H9 (cell line): Measurements from ENCODE around the gene ADAMTS2. TPM values are rescaled to one million over a fixed set of nuclear protein-coding genes. Genes with fewer than 3 reads are reported as not detected.

Source experiments
- DNase-seq: peaks from one replicate; pipeline ENCODE4 v3.0.0-alpha.2; 2017
- H2AFZ ChIP-seq: one replicate; pipeline ENCODE4 v1.6.1; 2013; ENCODE audit warnings: mild to moderate bottlenecking, low read length, control low read depth, moderate library complexity
- H2AK5ac ChIP-seq: 2 replicates; pipeline ENCODE4 v1.6.1; 2013; ENCODE audit warnings: low read length, control low read depth, mixed read lengths; ENCODE audit not compliant: insufficient read length
- H2BK120ac ChIP-seq: one replicate; pipeline ENCODE4 v1.6.1; 2013; ENCODE audit warnings: low read depth, mild to moderate bottlenecking, low read length, control low read depth, inconsistent platforms; ENCODE audit not compliant: poor library complexity, severe bottlenecking
- H2BK12ac ChIP-seq: 2 replicates; pipeline ENCODE4 v1.6.1; 2013; ENCODE audit warnings: low read length, control low read depth, mixed read lengths, low read depth; ENCODE audit not compliant: insufficient read length
- H2BK15ac ChIP-seq: 2 replicates; pipeline ENCODE4 v1.6.1; 2013; ENCODE audit warnings: low read depth, low read length, control low read depth
- H2BK20ac ChIP-seq: one replicate; pipeline ENCODE4 v1.6.1; 2013; ENCODE audit warnings: low read depth, mild to moderate bottlenecking, low read length, control low read depth, inconsistent platforms; ENCODE audit not compliant: poor library complexity, severe bottlenecking
- H2BK5ac ChIP-seq: 2 replicates; pipeline ENCODE4 v1.6.1; 2013; ENCODE audit warnings: low read length, control low read depth, mixed read lengths; ENCODE audit not compliant: insufficient read length
- H3K14ac ChIP-seq: 2 replicates; pipeline ENCODE4 v1.6.1; 2013; ENCODE audit warnings: low read length, control low read depth; ENCODE audit not compliant: insufficient read depth
- H3K18ac ChIP-seq: 2 replicates; pipeline ENCODE4 v1.6.1; 2013; ENCODE audit warnings: low read depth, mild to moderate bottlenecking, mixed read lengths, low read length, control low read depth; ENCODE audit not compliant: insufficient read length
- H3K23ac ChIP-seq: 2 replicates; pipeline ENCODE4 v1.6.1; 2013; ENCODE audit warnings: low read length, control low read depth, mixed read lengths, low read depth; ENCODE audit not compliant: insufficient read length
- H3K23me2 ChIP-seq: 2 replicates; pipeline ENCODE4 v1.6.1; 2013; ENCODE audit warnings: low read depth, mild to moderate bottlenecking, mixed read lengths, low read length, control low read depth; ENCODE audit not compliant: insufficient read length, poor library complexity, severe bottlenecking
- H3K27ac ChIP-seq: 2 replicates; pipeline ENCODE4 v1.5.1; 2013; ENCODE audit warnings: low read length, control low read depth, mixed read lengths, low read depth; ENCODE audit not compliant: insufficient read length
- H3K27me3 ChIP-seq: 2 replicates; pipeline ENCODE4 v1.6.1; 2013; ENCODE audit warnings: low read length, control low read depth, inconsistent platforms; ENCODE audit not compliant: insufficient read depth
- H3K4ac ChIP-seq: 2 replicates; pipeline ENCODE4 v1.6.1; 2013; ENCODE audit warnings: low read depth, mild to moderate bottlenecking, control low read depth, inconsistent platforms, low read length, moderate library complexity
- H3K4me1 ChIP-seq: 2 replicates; pipeline ENCODE4 v1.6.1; 2013; ENCODE audit warnings: low read length, control low read depth, inconsistent platforms; ENCODE audit not compliant: insufficient read depth
- H3K4me2 ChIP-seq: 2 replicates; pipeline ENCODE4 v1.6.1; 2013; ENCODE audit warnings: low read length, control low read depth, mixed read lengths; ENCODE audit not compliant: insufficient read length, insufficient read depth
- H3K56ac ChIP-seq: 2 replicates; pipeline ENCODE4 v1.6.1; 2013; ENCODE audit warnings: low read depth, mild to moderate bottlenecking, mixed read lengths, low read length, control low read depth; ENCODE audit not compliant: insufficient read length
- H3K79me1 ChIP-seq: 2 replicates; pipeline ENCODE4 v1.6.1; 2013; ENCODE audit warnings: low read depth, mild to moderate bottlenecking, moderate library complexity, low read length, control low read depth, inconsistent platforms; ENCODE audit not compliant: insufficient read depth, poor library complexity, severe bottlenecking
- H3K79me2 ChIP-seq: 2 replicates; pipeline ENCODE4 v1.6.1; 2013; ENCODE audit warnings: low read length, control low read depth, inconsistent platforms; ENCODE audit not compliant: insufficient read depth
- H3K9ac ChIP-seq: 2 replicates; pipeline ENCODE4 v1.6.1; 2013; ENCODE audit warnings: low read length, control low read depth, mixed read lengths; ENCODE audit not compliant: insufficient read length; ENCODE audit errors: extremely low read depth
- H3K9me3 ChIP-seq: one replicate; pipeline ENCODE4 v1.6.1; 2013; ENCODE audit warnings: low read depth, low read length, inconsistent platforms; ENCODE audit not compliant: control insufficient read depth
- H3T11ph ChIP-seq: one replicate; pipeline ENCODE4 v1.6.1; 2013; ENCODE audit warnings: mild to moderate bottlenecking, low read length, control low read depth, inconsistent platforms
- H4K20me1 ChIP-seq: one replicate; pipeline ENCODE4 v1.6.1; 2013; ENCODE audit not compliant: control insufficient read depth, insufficient read length, insufficient read depth
- H4K5ac ChIP-seq: 2 replicates; pipeline ENCODE4 v1.6.1; 2013; ENCODE audit warnings: low read depth, mild to moderate bottlenecking, mixed read lengths, low read length, control low read depth; ENCODE audit not compliant: insufficient read length
- H4K8ac ChIP-seq: replicated peaks from 2 replicates; pipeline ENCODE4 v1.6.1; 2013; ENCODE audit warnings: low read length, control low read depth, mixed read lengths, low read depth; ENCODE audit not compliant: insufficient read length
- H4K91ac ChIP-seq: 2 replicates; pipeline ENCODE4 v1.6.1; 2013; ENCODE audit warnings: low read depth, mild to moderate bottlenecking, moderate library complexity, mixed read lengths, low read length, control low read depth; ENCODE audit not compliant: insufficient read length
- H3K27ac Mint-ChIP-seq, 3 experiments: 2 replicates in 2 of 3; 3 replicates in 1 of 3; pipeline ENCODE4 v1.8.0; 2020 to 2021; ENCODE audit warnings: mixed read lengths in 3 of 3, mild to moderate bottlenecking in 1 of 3, moderate library complexity in 1 of 3
- H3K27me3 Mint-ChIP-seq: 2 replicates; pipeline ENCODE4 v1.8.0; 2021; ENCODE audit warnings: low read depth, mild to moderate bottlenecking, moderate library complexity, mixed read lengths
- H3K36me3 Mint-ChIP-seq, 3 experiments: 2 replicates in 2 of 3; 3 replicates in 1 of 3; pipeline ENCODE4 v1.8.0; 2020 to 2021; ENCODE audit warnings: low read depth in 3 of 3, mixed read lengths in 3 of 3; ENCODE audit not compliant: insufficient read depth in 1 of 3
- H3K4me1 Mint-ChIP-seq, 2 experiments: 2 replicates each; pipeline ENCODE4 v1.8.0; 2020; ENCODE audit warnings: mixed read lengths in 2 of 2
- H3K4me3 Mint-ChIP-seq, 2 experiments: 2 replicates in 1 of 2; 3 replicates in 1 of 2; pipeline ENCODE4 v1.8.0; 2020 to 2021; ENCODE audit warnings: mild to moderate bottlenecking in 2 of 2, mixed read lengths in 2 of 2, moderate library complexity in 1 of 2
- H3K9me3 Mint-ChIP-seq, 2 experiments: 2 replicates in 1 of 2; 3 replicates in 1 of 2; pipeline ENCODE4 v1.8.0; 2020; ENCODE audit warnings: mild to moderate bottlenecking in 2 of 2, mixed read lengths in 2 of 2, moderate library complexity in 1 of 2
- CTCF ChIP-seq: fragments of 200-600 bp; sonication (generic); conservative IDR thresholded peaks from 3 replicates; pipeline ENCODE4 v1.8.0; 2021; ENCODE audit warnings: antibody characterized with exemption, mild to moderate bottlenecking
- WGBS: extraction: QIAGEN DNeasy Blood & Tissue Kit; methylation state at CpG from one replicate; pipeline ENCODE4 v1.1.7; 2013; ENCODE audit warnings: missing lambda C conversion rate, low lambda C conversion rate, mixed read lengths; ENCODE audit not compliant: insufficient read length; ENCODE audit errors: extremely low coverage; 5-methylcytosine and 5-hydroxymethylcytosine counted together
- total RNA-seq: library from RNA; stranded (reverse); gene quantifications from 2 replicates; pipeline ENCODE4 v1.2.1, GENCODE V29; 2021

ADAMTS2 gene
- total RNA-seq, 1 experiment from 2014 or later = 5.4 TPM

GRCh38 chr5:179264783-179265513 lies 80.3 kb downstream of the ADAMTS2 start:
- H2AFZ ChIP-seq = no peak overlapping the region
- no peak overlapping the region for H3K18ac ChIP-seq
- no peak overlapping the region for H3K9ac ChIP-seq
- no peak overlapping the region for H3K4ac ChIP-seq
- H3K27ac ChIP-seq = no peak overlapping the region
- no peaks in the 10 kb centered on the region for H3K23me2 ChIP-seq
- H3K56ac ChIP-seq = no peak overlapping the region
- no peaks in the 10 kb centered on the region for H4K20me1 ChIP-seq
- H2BK12ac ChIP-seq = no peak overlapping the region
- no peak overlapping the region for H4K8ac ChIP-seq
- no peaks in the 10 kb centered on the region for H3K79me2 ChIP-seq
- no peak overlapping the region for H2AK5ac ChIP-seq
- no peaks in the 10 kb centered on the region for H3K27me3 ChIP-seq
- H3K9me3 Mint-ChIP-seq = no peaks in the 10 kb centered on the region
- H3K36me3 Mint-ChIP-seq = no peaks in the 10 kb centered on the region
- 0 out of 7 replicates have a peak overlapping the region, but pooled peaks of 1 of the 3 experiments have one; percentile 34 for H3K27ac Mint-ChIP-seq
- no peak overlapping the region for H3T11ph ChIP-seq
- no peak for TF ChIP-seq CTCF
- H2BK120ac ChIP-seq = no peak overlapping the region
- H3K79me1 ChIP-seq = no peaks in the 10 kb centered on the region
- no peak overlapping the region for H3K4me2 ChIP-seq
- H2BK5ac ChIP-seq = no peak overlapping the region
- no peak overlapping the region for H4K5ac ChIP-seq
- WGBS = no CpG with 5 or more reads among the region's 24 CpGs
- H3K4me1 Mint-ChIP-seq = peaks cover 17 to 29% of the 10 kb centered on the region in 2 experiments
- H3K27me3 Mint-ChIP-seq = no peaks in the 10 kb centered on the region; the same call in none of the 2 replicates
- DNase-seq = peak; percentile 28
- H3K23ac ChIP-seq = no peak overlapping the region
- no peaks in the 10 kb centered on the region for H3K9me3 ChIP-seq
- no peak overlapping the region for H2BK20ac ChIP-seq
- no peak overlapping the region for H4K91ac ChIP-seq
- no peaks in the 10 kb centered on the region for H3K4me1 ChIP-seq
- H3K4me3 Mint-ChIP-seq = no peak overlapping the region
- H3K14ac ChIP-seq = no peak overlapping the region
- no peak overlapping the region for H2BK15ac ChIP-seq
